ENCODE data around the gene ARNT2. TPM values are rescaled to one million over a fixed set of nuclear protein-coding genes. Genes with fewer than 3 reads are reported as not detected.

Gene ARNT2
- total RNA-seq, 2 experiments from 2014 or later: not detected

GRCh38 chr15:80560601-80561400 lies 156.6 kb downstream of the ARNT2 start:
- Histone ChIP-seq H3K4me1 (ENCODE audit: insufficient read depth, low read length, poor library complexity, severe bottlenecking) (no peaks in the 10 kb centered on the region), H3K36me3 (ENCODE audit: insufficient read depth, low read length) (no peaks in the 10 kb centered on the region), H3K9me2 (ENCODE audit: insufficient read depth, low read length) (no peaks in the 10 kb centered on the region), H4K20me1 (ENCODE audit: insufficient read depth, low read length) (no peaks in the 10 kb centered on the region), H3K79me2 (ENCODE audit: insufficient read depth, low read depth, low read length) (no peaks in the 10 kb centered on the region), H3K4me3 (ENCODE audit: low read depth, low read length, poor library complexity, severe bottlenecking) (no peak overlapping the region), H3K27ac (ENCODE audit: low read depth, low read length, poor library complexity, severe bottlenecking) (no peak overlapping the region), H3K9me3 (ENCODE audit: low read length) (no peaks in the 10 kb centered on the region), H2AFZ (ENCODE audit: low read length) (no peak overlapping the region), H3K4me2 (ENCODE audit: low read length) (no peak overlapping the region)
- no TSS peak for BruUV-seq (replicated peaks)
- intact Hi-C loops (cut with micrococcal nuclease; ENCODE audit: unreplicated experiment): loop anchor here (10.0 kb wide), 1 partner anchor 214 kb away; the partner anchor contains the start of gene CEMIP
- ChIA-PET POLR2A (no interaction called here), CTCF (ENCODE audit: unreplicated experiment) (no interaction called here)
- DNase-seq (ENCODE audit: low spot score): no peak
- TF ChIP-seq EZH2phosphoT487 (IDR thresholded peaks at IDR 0.05; ENCODE audit: borderline replicate concordance, low read depth, low read length) (no peak), CTCF (conservative IDR thresholded peaks at IDR 0.05; ENCODE audit: low read length) (no peak)

GRCh38 chr15:80561500-80561899 lies 157.3 kb downstream of the ARNT2 start:
- H3K79me2 ChIP-seq (ENCODE audit: insufficient read depth, low read depth, low read length): no peaks in the 10 kb centered on the region
- no peaks in the 10 kb centered on the region for H3K4me1 ChIP-seq (ENCODE audit: insufficient read depth, low read length, poor library complexity, severe bottlenecking)
- H3K36me3 ChIP-seq (ENCODE audit: insufficient read depth, low read length): no peaks in the 10 kb centered on the region
- no peak overlapping the region for H2AFZ ChIP-seq (ENCODE audit: low read length)
- no TSS peak for BruUV-seq (replicated peaks)
- no peak overlapping the region for H3K4me2 ChIP-seq (ENCODE audit: low read length)
- no peak for DNase-seq (ENCODE audit: low spot score)
- H4K20me1 ChIP-seq (ENCODE audit: insufficient read depth, low read length): no peaks in the 10 kb centered on the region
- ChIA-PET CTCF (ENCODE audit: unreplicated experiment) (no interaction called here), POLR2A (no interaction called here)
- TF ChIP-seq EZH2phosphoT487 (IDR thresholded peaks at IDR 0.05; ENCODE audit: borderline replicate concordance, low read depth, low read length) (no peak), CTCF (conservative IDR thresholded peaks at IDR 0.05; ENCODE audit: low read length) (no peak)
- no peaks in the 10 kb centered on the region for H3K9me2 ChIP-seq (ENCODE audit: insufficient read depth, low read length)
- H3K27ac ChIP-seq (ENCODE audit: low read depth, low read length, poor library complexity, severe bottlenecking): no peak overlapping the region
- H3K9me3 ChIP-seq (ENCODE audit: low read length): no peaks in the 10 kb centered on the region
- intact Hi-C loops (cut with micrococcal nuclease; ENCODE audit: unreplicated experiment): loop anchor here (10.0 kb wide), 1 partner anchor 213 kb away; the partner anchor contains the start of gene CEMIP
- no peak overlapping the region for H3K4me3 ChIP-seq (ENCODE audit: low read depth, low read length, poor library complexity, severe bottlenecking)

- Histone ChIP-seq H3K4me1 (ENCODE audit: insufficient read depth, low read length, poor library complexity, severe bottlenecking) (no peaks in the 10 kb centered on the region), H3K27ac (ENCODE audit: low read depth, low read length, poor library complexity, severe bottlenecking) (no peak overlapping the region), H3K36me3 (ENCODE audit: insufficient read depth, low read length) (no peaks in the 10 kb centered on the region), H2AFZ (ENCODE audit: low read length) (no peak overlapping the region), H3K9me3 (ENCODE audit: low read length) (no peaks in the 10 kb centered on the region), H4K20me1 (ENCODE audit: insufficient read depth, low read length) (no peaks in the 10 kb centered on the region), H3K4me2 (ENCODE audit: low read length) (no peak overlapping the region), H3K79me2 (ENCODE audit: insufficient read depth, low read depth, low read length) (no peaks in the 10 kb centered on the region), H3K9me2 (ENCODE audit: insufficient read depth, low read length) (no peaks in the 10 kb centered on the region), H3K4me3 (ENCODE audit: low read depth, low read length, poor library complexity, severe bottlenecking) (no peak overlapping the region)
- ChIA-PET CTCF (ENCODE audit: unreplicated experiment) (no interaction called here), POLR2A (interaction anchor here (0.6 kb wide), 1 partner anchor 606 kb away, joined by 4 read pairs; no protein-coding TSS in a partner anchor)
- intact Hi-C loops (cut with micrococcal nuclease; ENCODE audit: unreplicated experiment): loop anchor here (10.0 kb wide), 1 partner anchor 213 kb away; the partner anchor contains the start of gene CEMIP
- BruUV-seq (replicated peaks): no TSS peak
- no peak for TF ChIP-seq EZH2phosphoT487 (IDR thresholded peaks at IDR 0.05; ENCODE audit: borderline replicate concordance, low read depth, low read length)
- TF ChIP-seq CTCF (conservative IDR thresholded peaks at IDR 0.05; ENCODE audit: low read length): no peak
- no peak for DNase-seq (ENCODE audit: low spot score)
Measured at GRCh38 chr15:80562033-80562432, 157.9 kb downstream of the ARNT2 start.

All from OCI-LY7 (cell line).